B cell (primary cell): ENCODE measurements around the gene C4orf54.

Experiments
- CTCF ChIP-seq: fragments of 200-600 bp; IDR thresholded peaks from one replicate; pipeline ENCODE4 v1.8.0; 2022; ENCODE audit warnings: antibody characterized with exemption, mild to moderate bottlenecking
- EZH2 ChIP-seq: IDR thresholded peaks from 2 replicates; pipeline ENCODE4 v1.6.1; 2012; ENCODE audit warnings: borderline replicate concordance, low read depth, mild to moderate bottlenecking, moderate library complexity, low read length; ENCODE audit not compliant: insufficient read depth, poor library complexity, severe bottlenecking

DNA sequence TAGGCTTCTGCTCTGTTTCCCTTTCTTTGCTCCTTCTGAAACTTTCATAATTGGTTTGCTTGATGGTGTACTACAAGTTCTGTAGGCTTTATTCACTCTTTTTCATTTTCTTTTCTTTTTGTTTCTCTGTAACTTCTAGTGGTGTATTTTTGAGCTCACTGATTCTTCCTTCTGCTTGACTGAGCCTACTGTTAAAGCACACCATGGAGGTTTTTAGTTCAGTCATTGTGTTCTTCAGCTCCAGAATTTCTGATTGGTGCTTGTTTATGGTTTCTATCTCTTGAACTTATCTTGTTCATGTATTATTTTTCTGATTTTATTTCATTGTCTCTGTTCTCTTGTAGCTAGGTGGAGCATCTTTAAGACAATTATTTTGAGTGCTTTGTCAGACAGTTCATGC lies 33.4 kb upstream of the C4orf54 start:
- TF ChIP-seq EZH2 (no peak), CTCF (no peak)
